K562 (cell line): ENCODE data around the gene ACTA2. TPM values are rescaled to one million over a fixed set of nuclear protein-coding genes. Genes with fewer than 3 reads are reported as not detected.

Experiments
- HSF4 ChIP-seq: fragments of 250-450 bp; sonication (Bioruptor Pico); IDR thresholded peaks from 2 replicates; pipeline ENCODE4 v2.1.2; 2022; ENCODE audit warnings: mild to moderate bottlenecking, moderate library complexity, borderline replicate concordance
- MAFG ChIP-seq: fragments of 450-650 bp; conservative IDR thresholded peaks from 2 replicates; pipeline ENCODE4 v1.6.1; 2016; ENCODE audit warnings: missing genetic modification characterization, missing compliant biosample characterization
- polyA plus RNA-seq, 8 experiments: library from polyadenylated mRNA; depleted of rRNA in 4 of 8; stranded (reverse) in 5 of 8; unstranded in 3 of 8; fragments of >200 nt; fragmentation: Nextera tagmentation in 2 of 8; fragmentation: Illumina TruSeq in 1 of 8; extraction: Ambion mirVana in 2 of 8; extraction: Trizol in 1 of 8; gene quantifications; 2 replicates each; pipeline versions ENCODE4 v1.2.1 to v1.2.3, GENCODE V29; 2011 to 2014; ENCODE audit warnings: inconsistent platforms in 1 of 8, missing spikeins in 1 of 8
- total RNA-seq, 7 experiments: library from RNA; depleted of rRNA in 6 of 7; stranded (reverse); fragments of >200 nt in 6 of 7; fragmentation: Illumina TruSeq in 2 of 7; extraction: Trizol in 2 of 7; gene quantifications; 2 replicates each; pipeline versions ENCODE4 v1.2.1 to v1.2.3, GENCODE V29; 2011 to 2021; ENCODE audit warnings: low replicate concordance in 1 of 7
- TF ChIP-seq, protein P1 (sequence below): sonication (generic); formaldehyde crosslinking; IDR thresholded peaks from 2 replicates; pipeline ENCODE4 v1.4.0; 2020; ENCODE audit warnings: mild to moderate bottlenecking, missing genetic modification reagents
- TF ChIP-seq, protein P2 (sequence below): fragments of 450-650 bp; IDR thresholded peaks from 2 replicates; pipeline ENCODE4 v1.6.1; 2017; ENCODE audit warnings: antibody characterized with exemption, mild to moderate bottlenecking
- TF ChIP-seq, protein P3 (sequence below): IDR thresholded peaks from 2 replicates; pipeline ENCODE4 v1.6.1; 2011; ENCODE audit warnings: borderline replicate concordance, low read depth, mild to moderate bottlenecking, moderate library complexity, low read length; ENCODE audit not compliant: insufficient read depth, poor library complexity, severe bottlenecking
- TF ChIP-seq, protein P4 (sequence below): fragments of 450-650 bp; IDR thresholded peaks from 2 replicates; pipeline ENCODE4 v1.7.1; 2018; ENCODE audit warnings: mild to moderate bottlenecking, low read depth; ENCODE audit not compliant: partially characterized antibody

ACTA2 gene
- total and polyA plus RNA-seq, 9 of the 15 experiments (the other 6 are each of a cell fraction or from before 2014, with no cell fraction given) = 0.15 to 1.0 (median 0.38) TPM; not detected in 3

DNA sequence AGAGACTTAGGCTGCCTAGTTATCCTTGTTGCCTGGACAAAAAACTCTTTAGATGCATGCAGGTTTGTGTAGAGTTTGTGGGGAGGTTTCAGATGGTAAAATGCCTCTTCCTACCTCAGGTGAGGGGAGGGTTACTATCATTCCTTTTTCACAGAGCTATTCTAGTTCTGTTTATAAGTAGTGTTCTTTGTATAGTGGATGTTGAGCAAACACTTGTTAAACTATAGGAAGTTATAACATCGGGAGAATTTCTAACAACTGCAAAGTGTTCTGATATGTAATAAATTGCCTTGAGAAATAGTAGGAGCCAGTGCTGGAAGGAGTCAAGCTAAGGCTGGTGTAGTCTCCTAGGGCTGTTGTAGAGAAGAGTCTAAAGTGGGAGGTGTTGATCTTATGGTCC, 31.4 kb upstream of the ACTA2 start (continued):
- TF ChIP-seq, protein P1, sequence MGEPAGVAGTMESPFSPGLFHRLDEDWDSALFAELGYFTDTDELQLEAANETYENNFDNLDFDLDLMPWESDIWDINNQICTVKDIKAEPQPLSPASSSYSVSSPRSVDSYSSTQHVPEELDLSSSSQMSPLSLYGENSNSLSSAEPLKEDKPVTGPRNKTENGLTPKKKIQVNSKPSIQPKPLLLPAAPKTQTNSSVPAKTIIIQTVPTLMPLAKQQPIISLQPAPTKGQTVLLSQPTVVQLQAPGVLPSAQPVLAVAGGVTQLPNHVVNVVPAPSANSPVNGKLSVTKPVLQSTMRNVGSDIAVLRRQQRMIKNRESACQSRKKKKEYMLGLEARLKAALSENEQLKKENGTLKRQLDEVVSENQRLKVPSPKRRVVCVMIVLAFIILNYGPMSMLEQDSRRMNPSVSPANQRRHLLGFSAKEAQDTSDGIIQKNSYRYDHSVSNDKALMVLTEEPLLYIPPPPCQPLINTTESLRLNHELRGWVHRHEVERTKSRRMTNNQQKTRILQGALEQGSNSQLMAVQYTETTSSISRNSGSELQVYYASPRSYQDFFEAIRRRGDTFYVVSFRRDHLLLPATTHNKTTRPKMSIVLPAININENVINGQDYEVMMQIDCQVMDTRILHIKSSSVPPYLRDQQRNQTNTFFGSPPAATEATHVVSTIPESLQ (CRISPR knock-in tag) = no peak
- TF ChIP-seq HSF4 (CRISPR knock-in tag) (no peak), MAFG (tag) (no peak)
- TF ChIP-seq, protein P2, sequence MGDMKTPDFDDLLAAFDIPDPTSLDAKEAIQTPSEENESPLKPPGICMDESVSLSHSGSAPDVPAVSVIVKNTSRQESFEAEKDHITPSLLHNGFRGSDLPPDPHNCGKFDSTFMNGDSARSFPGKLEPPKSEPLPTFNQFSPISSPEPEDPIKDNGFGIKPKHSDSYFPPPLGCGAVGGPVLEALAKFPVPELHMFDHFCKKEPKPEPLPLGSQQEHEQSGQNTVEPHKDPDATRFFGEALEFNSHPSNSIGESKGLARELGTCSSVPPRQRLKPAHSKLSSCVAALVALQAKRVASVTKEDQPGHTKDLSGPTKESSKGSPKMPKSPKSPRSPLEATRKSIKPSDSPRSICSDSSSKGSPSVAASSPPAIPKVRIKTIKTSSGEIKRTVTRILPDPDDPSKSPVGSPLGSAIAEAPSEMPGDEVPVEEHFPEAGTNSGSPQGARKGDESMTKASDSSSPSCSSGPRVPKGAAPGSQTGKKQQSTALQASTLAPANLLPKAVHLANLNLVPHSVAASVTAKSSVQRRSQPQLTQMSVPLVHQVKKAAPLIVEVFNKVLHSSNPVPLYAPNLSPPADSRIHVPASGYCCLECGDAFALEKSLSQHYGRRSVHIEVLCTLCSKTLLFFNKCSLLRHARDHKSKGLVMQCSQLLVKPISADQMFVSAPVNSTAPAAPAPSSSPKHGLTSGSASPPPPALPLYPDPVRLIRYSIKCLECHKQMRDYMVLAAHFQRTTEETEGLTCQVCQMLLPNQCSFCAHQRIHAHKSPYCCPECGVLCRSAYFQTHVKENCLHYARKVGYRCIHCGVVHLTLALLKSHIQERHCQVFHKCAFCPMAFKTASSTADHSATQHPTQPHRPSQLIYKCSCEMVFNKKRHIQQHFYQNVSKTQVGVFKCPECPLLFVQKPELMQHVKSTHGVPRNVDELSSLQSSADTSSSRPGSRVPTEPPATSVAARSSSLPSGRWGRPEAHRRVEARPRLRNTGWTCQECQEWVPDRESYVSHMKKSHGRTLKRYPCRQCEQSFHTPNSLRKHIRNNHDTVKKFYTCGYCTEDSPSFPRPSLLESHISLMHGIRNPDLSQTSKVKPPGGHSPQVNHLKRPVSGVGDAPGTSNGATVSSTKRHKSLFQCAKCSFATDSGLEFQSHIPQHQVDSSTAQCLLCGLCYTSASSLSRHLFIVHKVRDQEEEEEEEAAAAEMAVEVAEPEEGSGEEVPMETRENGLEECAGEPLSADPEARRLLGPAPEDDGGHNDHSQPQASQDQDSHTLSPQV = no peak
- TF ChIP-seq, protein P3, sequence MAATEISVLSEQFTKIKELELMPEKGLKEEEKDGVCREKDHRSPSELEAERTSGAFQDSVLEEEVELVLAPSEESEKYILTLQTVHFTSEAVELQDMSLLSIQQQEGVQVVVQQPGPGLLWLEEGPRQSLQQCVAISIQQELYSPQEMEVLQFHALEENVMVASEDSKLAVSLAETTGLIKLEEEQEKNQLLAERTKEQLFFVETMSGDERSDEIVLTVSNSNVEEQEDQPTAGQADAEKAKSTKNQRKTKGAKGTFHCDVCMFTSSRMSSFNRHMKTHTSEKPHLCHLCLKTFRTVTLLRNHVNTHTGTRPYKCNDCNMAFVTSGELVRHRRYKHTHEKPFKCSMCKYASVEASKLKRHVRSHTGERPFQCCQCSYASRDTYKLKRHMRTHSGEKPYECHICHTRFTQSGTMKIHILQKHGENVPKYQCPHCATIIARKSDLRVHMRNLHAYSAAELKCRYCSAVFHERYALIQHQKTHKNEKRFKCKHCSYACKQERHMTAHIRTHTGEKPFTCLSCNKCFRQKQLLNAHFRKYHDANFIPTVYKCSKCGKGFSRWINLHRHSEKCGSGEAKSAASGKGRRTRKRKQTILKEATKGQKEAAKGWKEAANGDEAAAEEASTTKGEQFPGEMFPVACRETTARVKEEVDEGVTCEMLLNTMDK = no peak
- TF ChIP-seq, protein P4, sequence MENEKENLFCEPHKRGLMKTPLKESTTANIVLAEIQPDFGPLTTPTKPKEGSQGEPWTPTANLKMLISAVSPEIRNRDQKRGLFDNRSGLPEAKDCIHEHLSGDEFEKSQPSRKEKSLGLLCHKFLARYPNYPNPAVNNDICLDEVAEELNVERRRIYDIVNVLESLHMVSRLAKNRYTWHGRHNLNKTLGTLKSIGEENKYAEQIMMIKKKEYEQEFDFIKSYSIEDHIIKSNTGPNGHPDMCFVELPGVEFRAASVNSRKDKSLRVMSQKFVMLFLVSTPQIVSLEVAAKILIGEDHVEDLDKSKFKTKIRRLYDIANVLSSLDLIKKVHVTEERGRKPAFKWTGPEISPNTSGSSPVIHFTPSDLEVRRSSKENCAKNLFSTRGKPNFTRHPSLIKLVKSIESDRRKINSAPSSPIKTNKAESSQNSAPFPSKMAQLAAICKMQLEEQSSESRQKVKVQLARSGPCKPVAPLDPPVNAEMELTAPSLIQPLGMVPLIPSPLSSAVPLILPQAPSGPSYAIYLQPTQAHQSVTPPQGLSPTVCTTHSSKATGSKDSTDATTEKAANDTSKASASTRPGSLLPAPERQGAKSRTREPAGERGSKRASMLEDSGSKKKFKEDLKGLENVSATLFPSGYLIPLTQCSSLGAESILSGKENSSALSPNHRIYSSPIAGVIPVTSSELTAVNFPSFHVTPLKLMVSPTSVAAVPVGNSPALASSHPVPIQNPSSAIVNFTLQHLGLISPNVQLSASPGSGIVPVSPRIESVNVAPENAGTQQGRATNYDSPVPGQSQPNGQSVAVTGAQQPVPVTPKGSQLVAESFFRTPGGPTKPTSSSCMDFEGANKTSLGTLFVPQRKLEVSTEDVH = no peak
